Epithelial cell of proximal tubule (primary cell): ENCODE measurements around the gene TRAF3. TPM values are rescaled to one million over a fixed set of nuclear protein-coding genes. Genes with fewer than 3 reads are reported as not detected.

ENCODE experiments used
- DNase-seq: peaks from one replicate; pipeline ENCODE4 v3.0.0-alpha.2; 2011; ENCODE audit warnings: low read depth
- H3K4me3 ChIP-seq: 2 replicates; pipeline ENCODE4 v1.5.1; 2011; ENCODE audit warnings: low read depth, mild to moderate bottlenecking, low read length
- CTCF ChIP-seq: conservative IDR thresholded peaks from 2 replicates; pipeline ENCODE4 v1.5.1; 2012; ENCODE audit warnings: low read depth, mild to moderate bottlenecking, low read length
- total RNA-seq: library from RNA; depleted of rRNA; stranded (reverse); fragments of >200 nt; gene quantifications from 2 replicates; pipeline ENCODE4 v1.2.3, GENCODE V29; 2015

The TRAF3 gene
- total RNA-seq, 1 donor from 2014 or later: 21.9 TPM

GRCh38 chr14:102866982-102867761, 89.9 kb downstream of the TRAF3 start:
- no peak for DNase-seq
- no peak overlapping the region for H3K4me3 ChIP-seq
- TF ChIP-seq CTCF: no peak

- DNase-seq: no peak
- H3K4me3 ChIP-seq: no peak overlapping the region
- TF ChIP-seq CTCF: no peak
Observed at GRCh38 chr14:102867826-102868580, 90.8 kb downstream of the TRAF3 start.

GRCh38 chr14:102868956-102869547, 91.8 kb downstream of the TRAF3 start:
- DNase-seq: no peak
- TF ChIP-seq CTCF: no peak
- no peak overlapping the region for H3K4me3 ChIP-seq

- H3K4me3 ChIP-seq: no peak overlapping the region
- DNase-seq: no peak
- TF ChIP-seq CTCF: no peak
Observed at GRCh38 chr14:102870246-102870645, 93.0 kb downstream of the TRAF3 start.

GRCh38 chr14:102870994-102871831, 94.0 kb downstream of the TRAF3 start:
- no peak for DNase-seq
- no peak for TF ChIP-seq CTCF
- H3K4me3 ChIP-seq: no peak overlapping the region

GRCh38 chr14:102872020-102872419, 94.8 kb downstream of the TRAF3 start:
- no peak for TF ChIP-seq CTCF
- no peak overlapping the region for H3K4me3 ChIP-seq
- DNase-seq: no peak
